Body of pancreas (tissue), 4 donors: ENCODE data around the gene FAIM. TPM values are rescaled to one million over a fixed set of nuclear protein-coding genes. Genes with fewer than 3 reads are reported as not detected.

Source experiments
- ATAC-seq: fragments of 150-250 bp; one replicate; pipeline ENCODE4 v1.9.1; 2016
- DNase-seq, 4 donors: peaks; one replicate each; pipeline ENCODE4 v3.0.0-alpha.2; 2019
- H3K27ac ChIP-seq, 4 donors: fragments of 200-600 bp; sonication (generic); 1 replicate in 3 of 4; 2 replicates in 1 of 4; pipeline versions ENCODE4 v1.5.1 to v1.6.1; 2016 to 2019; ENCODE audit warnings: mild to moderate bottlenecking in 1 of 4, mixed read lengths in 1 of 4, moderate library complexity in 1 of 4
- H3K27me3 ChIP-seq, 2 donors: fragments of 200-600 bp; sonication (generic); one replicate each; pipeline ENCODE4 v1.6.0; 2016; ENCODE audit warnings: mild to moderate bottlenecking in 1 of 2
- H3K36me3 ChIP-seq, 2 donors: fragments of 200-600 bp; sonication (generic); replicated peaks in 1 of 2; 2 replicates each; pipeline ENCODE4 v1.5.1; 2016; ENCODE audit warnings: low read depth in 2 of 2; ENCODE audit not compliant: insufficient read depth in 1 of 2
- H3K4me1 ChIP-seq: fragments of 200-600 bp; sonication (generic); one replicate; pipeline ENCODE4 v1.6.0; 2016
- H3K4me3 ChIP-seq, 2 donors: fragments of 200-600 bp; sonication (generic); 1 replicate in 1 of 2; 2 replicates in 1 of 2; pipeline ENCODE4 v1.5.1; 2016 to 2019
- H3K9me3 ChIP-seq, 3 donors: fragments of 200-600 bp; sonication (generic); 1 replicate in 2 of 3; 2 replicates in 1 of 3; pipeline ENCODE4 v1.5.1; 2016
- POLR2A ChIP-seq, 3 donors: fragments of 450-650 bp; IDR thresholded peaks; one replicate each; pipeline ENCODE4 v1.6.1; 2016; ENCODE audit warnings: antibody characterized with exemption in 3 of 3, mild to moderate bottlenecking in 2 of 3
- intact Hi-C: fragments of 100-400 bp; cut with DNase I; formaldehyde crosslinking; loops from one replicate; pipeline ENCODE4 v1.15.1; 2023
- total RNA-seq, 2 donors: library from RNA; depleted of rRNA; stranded (reverse); fragments of >200 nt; gene quantifications; one replicate each; pipeline ENCODE4 v1.1.0, GENCODE V29; 2016
- TF ChIP-seq, protein P1 (sequence below), 7 experiments: fragments of 450-650 bp in 4 of 7; fragments of 200-600 bp in 3 of 7; sonication (generic) in 3 of 7; IDR thresholded peaks; one replicate each; pipeline ENCODE4 v1.5.1; 2016 to 2019; ENCODE audit warnings: antibody characterized with exemption in 7 of 7

Gene FAIM
- total RNA-seq, 2 donors from 2014 or later, result 29.3 to 34.0 TPM

DNA sequence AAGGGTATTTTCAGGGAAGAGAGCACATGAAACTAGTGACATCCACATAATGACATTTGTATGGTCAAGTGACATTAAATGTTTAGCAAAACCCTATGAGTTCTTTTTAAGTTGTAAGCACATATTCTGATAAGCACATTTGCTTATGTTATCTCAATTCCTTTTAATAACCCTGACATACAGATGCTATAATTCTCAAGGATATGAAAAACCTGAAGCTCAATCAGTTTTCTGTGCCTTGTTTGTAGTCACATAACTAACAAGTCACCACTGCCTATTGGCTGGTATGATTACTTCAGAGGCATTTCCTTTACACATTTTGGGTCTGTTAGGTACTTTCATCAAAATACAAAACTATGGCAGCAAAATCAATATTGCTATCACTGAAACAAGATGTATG, 74.1 kb downstream of the FAIM start:
- Histone ChIP-seq H3K27ac (peak overlapping the region; percentile 64 to 80 (median 74)), H3K4me3 (no peak overlapping the region), H3K36me3 (no peaks in the 10 kb centered on the region), H3K4me1 (peaks cover 64% of the 10 kb centered on the region), H3K9me3 (no peaks in the 10 kb centered on the region), H3K27me3 (no peaks in the 10 kb centered on the region)
- no peak for TF ChIP-seq POLR2A (IDR thresholded peaks at IDR 0.05)
- TF ChIP-seq, protein P1, sequence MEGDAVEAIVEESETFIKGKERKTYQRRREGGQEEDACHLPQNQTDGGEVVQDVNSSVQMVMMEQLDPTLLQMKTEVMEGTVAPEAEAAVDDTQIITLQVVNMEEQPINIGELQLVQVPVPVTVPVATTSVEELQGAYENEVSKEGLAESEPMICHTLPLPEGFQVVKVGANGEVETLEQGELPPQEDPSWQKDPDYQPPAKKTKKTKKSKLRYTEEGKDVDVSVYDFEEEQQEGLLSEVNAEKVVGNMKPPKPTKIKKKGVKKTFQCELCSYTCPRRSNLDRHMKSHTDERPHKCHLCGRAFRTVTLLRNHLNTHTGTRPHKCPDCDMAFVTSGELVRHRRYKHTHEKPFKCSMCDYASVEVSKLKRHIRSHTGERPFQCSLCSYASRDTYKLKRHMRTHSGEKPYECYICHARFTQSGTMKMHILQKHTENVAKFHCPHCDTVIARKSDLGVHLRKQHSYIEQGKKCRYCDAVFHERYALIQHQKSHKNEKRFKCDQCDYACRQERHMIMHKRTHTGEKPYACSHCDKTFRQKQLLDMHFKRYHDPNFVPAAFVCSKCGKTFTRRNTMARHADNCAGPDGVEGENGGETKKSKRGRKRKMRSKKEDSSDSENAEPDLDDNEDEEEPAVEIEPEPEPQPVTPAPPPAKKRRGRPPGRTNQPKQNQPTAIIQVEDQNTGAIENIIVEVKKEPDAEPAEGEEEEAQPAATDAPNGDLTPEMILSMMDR (IDR thresholded peaks at IDR 0.05), result no peak
- DNase-seq (peak in 1 of 4 donors; percentile 25), ATAC-seq (peak; percentile 84)
- intact Hi-C loops, result loop anchor here (10.0 kb wide), 1 partner anchor 68 kb away; no protein-coding TSS in a partner anchor

Other genes with a start within 250 kb of the FAIM start
- 1 to 10 TPM; 2.0 to 6.0 TPM for gene ESYT3, start 174.2 kb upstream of the FAIM start, total RNA-seq
- 10 to 100 TPM; 36.9 to 37.4 TPM for gene CEP70, start 14.5 kb upstream of the FAIM start, total RNA-seq
- gene PIK3CB, start 226.2 kb downstream of the FAIM start, total RNA-seq, result 10 to 100 TPM; 40.2 to 50.1 TPM